Left lung (tissue), 10 donors: ENCODE measurements around the gene ENGASE. TPM values are rescaled to one million over a fixed set of nuclear protein-coding genes. Genes with fewer than 3 reads are reported as not detected.
A peak's percentile ranks its signal among the peaks of the same experiment; 100 is the strongest.
"Not testable (repeated sequence)": the region's sequence is repeated elsewhere in the genome, so short reads cannot be mapped to it uniquely, and the experiment has no call there.

ENCODE experiments used
- ATAC-seq: fragments of 200-7000 bp; cut with Tn5 transposase; one replicate; pipeline ENCODE4 v1.9.1; 2020; ENCODE audit warnings: moderate library complexity
- DNase-seq, 4 donors: peaks; one replicate each; pipeline ENCODE4 v3.0.0-alpha.2; 2013 to 2020
- H3K27ac ChIP-seq, 2 donors: fragments of 200-600 bp; sonication (generic) in 1 of 2; one replicate each; pipeline versions ENCODE4 v1.5.0 to v1.8.0; 2020 to 2021
- H3K27me3 ChIP-seq, 2 donors: fragments of 200-600 bp; sonication (generic) in 1 of 2; one replicate each; pipeline versions ENCODE4 v1.5.0 to v1.8.0; 2020 to 2021
- H3K36me3 ChIP-seq, 2 donors: fragments of 200-600 bp; sonication (generic) in 1 of 2; one replicate each; pipeline versions ENCODE4 v1.5.0 to v1.8.0; 2020 to 2021
- H3K4me1 ChIP-seq, 2 donors: fragments of 200-600 bp; one replicate each; pipeline ENCODE4 v1.8.0; 2021
- H3K4me3 ChIP-seq, 2 donors: fragments of 200-600 bp; sonication (generic) in 1 of 2; one replicate each; pipeline versions ENCODE4 v1.5.0 to v1.8.0; 2020 to 2021; ENCODE audit warnings: mild to moderate bottlenecking in 1 of 2
- H3K9me3 ChIP-seq, 2 donors: fragments of 200-600 bp; sonication (generic) in 1 of 2; one replicate each; pipeline versions ENCODE4 v1.5.0 to v1.8.0; 2020 to 2021
- CTCF ChIP-seq, 2 donors: fragments of 200-600 bp; sonication (generic) in 1 of 2; IDR thresholded peaks; one replicate each; pipeline versions ENCODE4 v1.5.0 to v1.8.0; 2021; ENCODE audit warnings: antibody characterized with exemption in 2 of 2
- intact Hi-C, 2 donors: fragments of 100-400 bp; cut with DNase I; formaldehyde crosslinking; loops; one replicate each; pipeline versions ENCODE4 v1.11.2 to v1.14.2; 2022
- polyA plus RNA-seq, 6 donors: library from polyadenylated mRNA; unstranded; fragments of 120-200 nt; gene quantifications; one replicate each; pipeline ENCODE4 v1.2.1, GENCODE V29; 2013; ENCODE audit not compliant: insufficient read length in 6 of 6
- total RNA-seq, 2 donors: library from RNA; stranded (reverse); fragmentation: NEBNext Ultra II Directional; extraction: Animal tissue kit (Norgen Biotek cat#: 25700); gene quantifications; one replicate each; pipeline ENCODE4 v1.2.1, GENCODE V29; 2021
- donor health status: DM: no; HTN: yes; CAD: no.
- donor health status: DM: no; HTN: no; CAD: no.

Gene ENGASE
- total and polyA plus RNA-seq, 8 donors, result 25.1 to 50.2 (median 35.2) TPM

- no peak overlapping the region for H3K27ac ChIP-seq
- H3K36me3 ChIP-seq, result peaks cover 0 to under 1% of the 10 kb centered on the region in 2 donors
- intact Hi-C loops, result no loop called here
- peaks cover 0 to 25% of the 10 kb centered on the region in 2 donors for H3K4me1 ChIP-seq
- TF ChIP-seq CTCF (IDR thresholded peaks at IDR 0.05), result no peak
- H3K27me3 ChIP-seq, result no peaks in the 10 kb centered on the region
- ATAC-seq, result no peak
- H3K9me3 ChIP-seq, result no peaks in the 10 kb centered on the region
- DNase-seq, result peak in 1 of 4 donors; percentile 34
- no peak overlapping the region for H3K4me3 ChIP-seq
Observed at GRCh38 chr17:79072544-79072943, 2.1 kb upstream of the ENGASE start.

GRCh38 chr17:79073016-79073705 is 1.5 kb upstream of the ENGASE start:
- Histone ChIP-seq H3K36me3 (peaks cover 0 to 7% of the 10 kb centered on the region in 2 donors), H3K4me1 (peaks cover 0 to 25% of the 10 kb centered on the region in 2 donors), H3K4me3 (no peak overlapping the region), H3K9me3 (no peaks in the 10 kb centered on the region), H3K27ac (no peak overlapping the region), H3K27me3 (no peaks in the 10 kb centered on the region)
- no peak for TF ChIP-seq CTCF (IDR thresholded peaks at IDR 0.05)
- DNase-seq (peak in 1 of 4 donors; percentile 22), ATAC-seq (no peak)
- intact Hi-C loops, result no loop called here

GRCh38 chr17:79073706-79074088 is 927 bp upstream of the ENGASE start:
- no peaks in the 10 kb centered on the region for H3K9me3 ChIP-seq
- no peak for TF ChIP-seq CTCF (IDR thresholded peaks at IDR 0.05)
- H3K4me3 ChIP-seq, result no peak overlapping the region
- DNase-seq, result peak in 1 of 4 donors; percentile 19
- peak overlapping the region; percentile 83 to 87 for H3K27ac ChIP-seq
- no peak for ATAC-seq
- H3K27me3 ChIP-seq, result no peaks in the 10 kb centered on the region
- peaks cover 0 to 12% of the 10 kb centered on the region in 2 donors for H3K36me3 ChIP-seq
- peaks cover 0 to 25% of the 10 kb centered on the region in 2 donors for H3K4me1 ChIP-seq
- intact Hi-C loops, result no loop called here

GRCh38 chr17:79074121-79074648 is 439 bp upstream of the ENGASE start:
- peak overlapping the region; percentile 83 to 87 for H3K27ac ChIP-seq
- H3K4me3 ChIP-seq, result peak overlapping the region in 1 of 2 donors; percentile 86
- intact Hi-C loops, result not testable (repeated sequence)

GRCh38 chr17:79075446-79075750 is 774 bp downstream of the ENGASE start:
- ATAC-seq (peak; percentile 11), DNase-seq (peak in 1 of 4 donors; percentile 17)
- Histone ChIP-seq H3K27ac (peak overlapping the region; percentile 78 to 87), H3K4me3 (peak overlapping the region; percentile 67 to 86), H3K4me1 (peaks cover 0 to 25% of the 10 kb centered on the region in 2 donors), H3K9me3 (no peaks in the 10 kb centered on the region), H3K36me3 (peaks cover 0 to 29% of the 10 kb centered on the region in 2 donors), H3K27me3 (no peaks in the 10 kb centered on the region)
- intact Hi-C loops, result no loop called here
- TF ChIP-seq CTCF (IDR thresholded peaks at IDR 0.05), result no peak

More at GRCh38 chr17:79074121-79074648, 439 bp upstream of the ENGASE start:
- H3K36me3 ChIP-seq, result peaks cover 0 to 17% of the 10 kb centered on the region in 2 donors
- peaks cover 0 to 25% of the 10 kb centered on the region in 2 donors for H3K4me1 ChIP-seq
- not testable (repeated sequence) for H3K27me3 ChIP-seq, ATAC-seq, H3K9me3 ChIP-seq
- peak in 1 of 4 donors; percentile 76 for DNase-seq
